Suppressor macrophage (primary cell): Measurements from ENCODE around the gene ERCC1.
"Not testable (repeated sequence)": the region's sequence is repeated elsewhere in the genome, so short reads cannot be mapped to it uniquely, and the experiment has no call there.

Source experiments
- DNase-seq, 4 experiments: peaks; one replicate each; pipeline ENCODE4 v3.0.0-alpha.2; 2020 to 2022

ERCC1 gene

GRCh38 chr19:45429896-45430295 lies 6.2 kb upstream of the ERCC1 start:
- DNase-seq: not testable (repeated sequence)

- peak; percentile 34 to 74 (median 52) for DNase-seq
Measured at GRCh38 chr19:45428384-45429231, 4.9 kb upstream of the ERCC1 start.

GRCh38 chr19:45424191-45425058 lies 708 bp upstream of the ERCC1 start:
- peak; percentile 77 to 93 (median 90) for DNase-seq

DNA sequence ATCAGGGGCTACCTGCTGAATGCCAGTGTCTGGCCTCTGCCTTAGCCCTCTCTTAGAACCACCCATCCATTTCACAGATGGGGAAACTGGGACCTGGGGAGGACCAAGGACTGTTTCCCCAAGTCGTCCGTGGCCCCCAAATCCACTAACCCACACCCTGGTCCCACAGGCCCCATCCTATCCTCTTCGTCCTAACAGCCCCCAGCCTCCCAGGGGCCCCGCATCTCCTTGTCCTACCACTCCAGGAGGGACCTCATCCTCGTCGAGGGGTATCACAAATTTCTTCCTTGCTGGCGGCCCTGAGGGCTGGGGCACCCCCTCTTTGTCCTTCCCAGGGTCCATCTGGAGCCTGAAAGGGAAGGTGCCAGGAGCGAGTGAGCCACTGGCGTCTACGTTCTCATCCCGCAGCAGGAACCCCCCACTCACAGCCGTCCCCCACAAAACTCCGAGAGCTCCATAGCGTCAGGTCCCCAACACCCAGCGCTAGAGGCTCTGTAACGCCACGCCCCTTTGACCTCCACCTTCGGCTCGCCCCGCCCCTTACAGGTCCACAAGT lies 606 bp downstream of the ERCC1 start:
- DNase-seq: no peak

GRCh38 chr19:45421947-45422498 lies 1.7 kb downstream of the ERCC1 start:
- DNase-seq: peak; percentile 39 to 74 (median 64)

DNA sequence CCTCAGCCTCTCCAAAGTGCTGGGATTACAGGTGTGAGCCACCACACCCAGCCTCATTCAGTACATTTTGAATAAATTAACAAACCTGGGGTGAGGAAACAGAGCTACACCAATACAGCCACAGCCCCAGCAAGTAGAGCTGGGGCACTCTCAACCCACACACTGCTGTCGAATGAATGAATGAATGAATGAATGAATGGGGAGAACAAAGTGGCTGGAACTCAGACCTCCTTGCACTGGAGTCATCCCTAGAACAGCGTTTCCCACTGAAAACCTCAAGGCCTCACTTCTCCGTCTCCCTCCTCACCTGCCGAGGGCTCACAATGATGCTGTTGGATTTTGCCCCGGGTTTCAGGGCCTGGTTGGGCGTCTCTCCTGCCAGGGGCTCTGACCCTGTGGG lies 2.8 kb downstream of the ERCC1 start:
- DNase-seq: no peak

DNA sequence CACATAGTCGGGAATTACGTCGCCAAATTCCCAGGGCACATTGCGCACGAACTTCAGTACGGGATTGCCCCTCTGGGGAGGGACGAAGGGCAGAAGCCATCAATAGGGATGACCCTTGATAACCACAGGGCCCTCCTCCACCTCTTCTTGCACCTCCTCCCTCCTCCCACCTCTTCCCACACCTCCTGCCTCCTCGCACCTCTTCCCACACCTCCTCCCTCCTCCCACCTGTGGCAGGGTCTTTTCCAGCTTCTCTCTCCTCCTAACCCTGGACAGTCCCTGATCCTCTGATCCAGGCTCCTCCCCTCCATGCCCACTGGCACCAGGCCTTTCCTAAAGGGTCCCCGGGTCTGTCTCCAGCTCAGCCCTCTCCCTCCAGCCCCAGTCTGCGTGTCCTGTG lies 3.4 kb downstream of the ERCC1 start:
- DNase-seq: no peak

DNA sequence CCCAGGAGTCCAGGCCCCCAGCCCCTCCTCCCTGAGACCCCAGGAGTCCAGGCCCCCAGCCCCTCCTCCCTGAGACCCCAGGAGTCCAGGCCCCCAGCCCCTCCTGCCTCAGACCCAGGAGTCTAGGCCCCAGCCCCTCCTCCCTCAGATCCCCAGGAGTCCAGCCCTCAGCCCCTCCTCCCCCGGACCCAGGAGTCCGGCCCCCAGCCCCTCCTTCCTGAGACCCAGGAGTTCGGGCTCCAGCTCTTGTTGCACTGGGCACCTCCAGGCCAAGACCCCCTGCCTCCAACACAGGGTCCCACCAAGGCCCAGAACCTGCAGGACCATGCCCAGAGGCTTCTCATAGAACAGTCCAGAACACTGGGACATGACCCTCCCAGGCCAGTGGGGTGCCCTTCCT lies 3.8 kb downstream of the ERCC1 start:
- no peak for DNase-seq

GRCh38 chr19:45419396-45419795 lies 4.3 kb downstream of the ERCC1 start:
- peak; percentile 77 to 89 (median 86) for DNase-seq

DNA sequence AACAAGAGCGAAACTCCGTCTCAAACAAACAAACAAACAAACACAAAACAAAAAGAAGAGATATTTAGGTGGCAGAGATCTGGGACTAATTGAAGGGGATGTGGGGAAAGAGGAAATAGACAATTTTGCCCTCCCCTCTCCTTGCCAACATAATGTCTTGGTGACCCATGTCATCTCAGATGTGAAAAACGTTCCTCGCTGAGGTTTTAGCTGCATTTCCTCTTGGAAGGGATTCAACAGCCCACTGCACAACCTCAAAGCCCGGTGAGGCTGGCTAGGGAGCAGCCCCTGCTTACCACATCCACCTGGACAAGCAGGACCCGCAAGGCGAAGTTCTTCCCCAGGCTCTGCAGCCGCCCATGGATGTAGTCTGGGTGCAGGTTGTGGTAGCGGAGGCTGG lies 4.9 kb downstream of the ERCC1 start:
- DNase-seq: peak in 1 of 4 experiments; percentile 28

DNA sequence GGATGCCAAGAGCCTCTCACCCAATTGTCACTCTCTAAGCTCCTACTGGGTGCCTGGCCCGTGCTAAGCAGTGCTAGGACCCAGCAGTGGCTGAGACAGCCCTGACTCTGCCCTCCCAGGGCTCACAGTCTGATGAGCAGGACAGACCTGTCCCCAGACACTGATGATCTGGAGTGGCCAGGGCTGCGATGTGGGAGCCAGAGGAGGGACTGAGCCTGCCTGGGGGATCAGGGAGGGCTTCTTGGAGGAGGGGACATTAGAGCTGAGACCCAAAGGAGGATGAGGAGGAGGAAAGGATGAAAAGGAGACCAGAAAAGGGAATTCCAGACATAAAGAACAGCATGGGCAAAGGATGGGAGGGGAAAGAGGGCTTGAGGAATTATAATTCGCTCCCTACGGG lies 6.6 kb downstream of the ERCC1 start:
- DNase-seq: no peak

DNA sequence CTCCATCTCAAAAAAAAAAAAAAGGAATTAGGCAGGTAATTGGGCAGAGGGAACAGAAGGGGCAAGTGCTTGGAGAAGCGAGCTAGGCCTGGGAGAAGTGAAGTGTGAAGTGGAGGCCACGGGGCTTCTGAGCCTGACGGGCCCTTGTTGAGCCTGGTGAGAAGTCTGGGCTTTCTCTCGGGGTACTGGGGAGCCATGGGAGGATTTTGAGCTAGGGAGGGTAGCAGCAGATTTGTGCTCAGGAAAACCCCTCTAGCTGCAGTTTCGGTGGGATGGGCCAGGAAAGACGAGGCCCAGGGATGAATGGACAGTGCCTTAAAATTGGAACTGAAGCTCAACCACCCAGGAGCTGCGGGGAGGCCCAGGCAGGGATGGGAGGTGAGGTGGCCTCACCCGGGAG lies 9.2 kb downstream of the ERCC1 start:
- no peak for DNase-seq

DNA sequence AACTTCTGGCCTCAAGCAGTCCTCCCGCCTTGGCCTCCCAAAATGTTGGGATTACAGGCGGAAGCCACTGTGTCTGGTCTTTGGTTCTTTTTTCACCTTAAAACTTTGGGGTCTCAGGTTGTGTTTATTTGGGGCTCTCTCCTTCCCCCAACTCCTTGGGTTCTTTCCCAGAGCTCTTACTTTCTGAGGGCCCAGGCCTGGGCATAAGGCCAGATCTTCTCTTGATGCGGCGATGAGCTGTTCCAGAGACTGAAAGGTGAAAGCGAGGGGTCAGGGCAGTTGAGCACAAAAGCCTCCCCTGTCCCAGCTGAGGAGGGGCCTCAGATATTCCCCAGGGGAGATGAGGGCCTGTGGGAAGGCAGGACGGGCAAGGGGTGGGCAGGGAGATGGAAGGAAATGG lies 10.2 kb downstream of the ERCC1 start:
- no peak for DNase-seq

GRCh38 chr19:45410330-45410729 lies 13.4 kb downstream of the ERCC1 start:
- DNase-seq: not testable (repeated sequence)

DNA sequence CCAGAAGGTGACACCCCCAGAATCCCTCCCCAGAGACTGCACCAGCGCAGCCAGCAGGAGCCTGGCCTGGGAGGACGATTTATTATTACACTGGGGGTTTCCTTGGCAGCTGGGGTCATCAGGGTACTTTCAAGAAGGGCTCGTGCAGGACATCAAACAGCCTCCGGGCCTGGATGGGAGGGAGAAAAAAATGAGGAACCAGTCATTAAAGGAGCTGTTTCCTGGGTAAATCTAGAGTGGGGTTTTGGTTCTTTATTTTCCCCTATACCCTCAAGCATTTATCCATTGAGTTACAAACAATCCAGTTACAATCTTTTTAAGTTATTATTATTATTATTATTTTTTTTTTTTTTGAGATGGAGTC lies 14.2 kb downstream of the ERCC1 start:
- DNase-seq: peak in 3 of 4 experiments; percentile 50 to 59 (median 56)

DNA sequence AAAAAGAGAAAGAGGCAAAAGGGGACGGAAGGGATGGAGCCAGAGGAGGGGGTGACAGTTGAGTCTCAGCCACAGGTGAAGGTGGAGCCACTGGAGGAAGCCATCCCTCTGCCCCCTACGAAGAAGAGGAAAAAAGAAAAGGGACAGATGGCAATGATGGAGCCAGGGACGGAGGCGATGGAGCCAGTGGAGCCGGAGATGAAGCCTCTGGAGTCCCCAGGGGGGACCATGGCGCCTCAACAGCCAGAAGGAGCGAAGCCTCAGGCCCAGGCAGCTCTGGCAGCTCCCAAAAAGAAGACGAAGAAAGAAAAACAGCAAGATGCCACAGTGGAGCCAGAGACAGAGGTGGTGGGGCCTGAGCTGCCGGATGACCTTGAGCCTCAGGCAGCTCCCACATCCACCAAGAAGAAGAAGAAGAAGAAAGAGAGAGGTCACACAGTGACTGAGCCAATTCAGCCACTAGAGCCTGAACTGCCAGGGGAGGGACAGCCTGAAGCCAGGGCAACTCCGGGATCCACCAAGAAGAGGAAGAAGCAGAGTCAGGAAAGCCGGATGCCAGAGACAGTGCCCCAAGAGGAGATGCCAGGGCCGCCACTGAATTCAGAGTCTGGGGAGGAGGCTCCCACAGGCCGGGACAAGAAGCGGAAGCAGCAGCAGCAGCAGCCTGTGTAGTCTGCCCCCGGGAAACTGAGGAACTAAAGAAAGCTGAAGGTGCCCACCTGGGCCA lies 14.7 kb downstream of the ERCC1 start:
- DNase-seq: peak in 2 of 4 experiments; percentile 20 to 34

GRCh38 chr19:45408121-45408520 lies 15.6 kb downstream of the ERCC1 start:
- DNase-seq: no peak

- DNase-seq: not testable (repeated sequence)
Measured at GRCh38 chr19:45407585-45407984, 16.1 kb downstream of the ERCC1 start.

GRCh38 chr19:45407091-45407375 lies 16.7 kb downstream of the ERCC1 start:
- no peak for DNase-seq

GRCh38 chr19:45406226-45407090 lies 17.3 kb downstream of the ERCC1 start, which contains the start of gene POLR1G:
TSS of gene POLR1G (plus strand) at chr19:45406644. CDS start at chr19:45406697, 53 bp downstream.
- DNase-seq: peak; percentile 73 to 87 (median 83)
